Hepatocyte (in vitro differentiated cells): ENCODE measurements around the gene LRRFIP1. TPM values are rescaled to one million over a fixed set of nuclear protein-coding genes. Genes with fewer than 3 reads are reported as not detected.

Source experiments
- DNase-seq: peaks from one replicate; pipeline ENCODE4 v3.0.0-alpha.2; 2016; ENCODE audit warnings: low spot score
- H2AFZ ChIP-seq: fragments of 200-600 bp; sonication (generic); 2 replicates; pipeline ENCODE4 v1.6.0; 2016; ENCODE audit warnings: antibody characterized with exemption, mild to moderate bottlenecking
- H3K27ac ChIP-seq: fragments of 200-600 bp; sonication (generic); 2 replicates; pipeline ENCODE4 v1.5.1; 2016; ENCODE audit warnings: mild to moderate bottlenecking
- H3K27me3 ChIP-seq: fragments of 200-600 bp; sonication (generic); 2 replicates; pipeline ENCODE4 v1.6.1; 2016
- H3K36me3 ChIP-seq: fragments of 200-600 bp; sonication (generic); replicated peaks from 2 replicates; pipeline ENCODE4 v1.5.1; 2016; ENCODE audit warnings: low read depth; ENCODE audit not compliant: insufficient read depth
- H3K4me1 ChIP-seq: fragments of 200-600 bp; sonication (generic); 2 replicates; pipeline ENCODE4 v1.5.1; 2016; ENCODE audit warnings: mild to moderate bottlenecking, moderate library complexity; ENCODE audit not compliant: insufficient read depth
- H3K4me2 ChIP-seq: fragments of 200-600 bp; sonication (generic); 2 replicates; pipeline ENCODE4 v1.6.0; 2016
- H3K4me3 ChIP-seq: fragments of 200-600 bp; sonication (generic); 2 replicates; pipeline ENCODE4 v1.5.1; 2016; ENCODE audit warnings: mild to moderate bottlenecking
- H3K79me2 ChIP-seq: fragments of 200-600 bp; sonication (generic); 2 replicates; pipeline ENCODE4 v1.6.0; 2017; ENCODE audit warnings: mild to moderate bottlenecking
- H3K9me2 ChIP-seq: fragments of 200-600 bp; sonication (generic); replicated peaks from 2 replicates; pipeline ENCODE4 v1.6.0; 2017; ENCODE audit warnings: mild to moderate bottlenecking; ENCODE audit not compliant: insufficient read depth
- H3K9me3 ChIP-seq: fragments of 200-600 bp; sonication (generic); 2 replicates; pipeline ENCODE4 v1.5.1; 2016; ENCODE audit warnings: low read depth, mild to moderate bottlenecking
- H4K20me1 ChIP-seq: fragments of 200-600 bp; sonication (generic); 2 replicates; pipeline ENCODE4 v1.6.0; 2016; ENCODE audit warnings: mild to moderate bottlenecking; ENCODE audit not compliant: insufficient read depth, poor library complexity, severe bottlenecking
- EZH2 ChIP-seq: fragments of 200-600 bp; sonication (generic); IDR thresholded peaks from 2 replicates; pipeline ENCODE4 v1.6.1; 2016; ENCODE audit warnings: antibody characterized with exemption, mild to moderate bottlenecking, borderline replicate concordance
- EZH2phosphoT487 ChIP-seq: fragments of 200-600 bp; sonication (generic); IDR thresholded peaks from one replicate; pipeline ENCODE4 v1.6.1; 2018; ENCODE audit warnings: antibody characterized with exemption, mild to moderate bottlenecking, low read depth, moderate library complexity; ENCODE audit not compliant: unreplicated experiment, severe bottlenecking
- WGBS: methylation state at CpG from one replicate; pipeline ENCODE4 v1.1.6; 2016; ENCODE audit warnings: low lambda C conversion rate; ENCODE audit errors: missing lambda C conversion rate; 5-methylcytosine and 5-hydroxymethylcytosine counted together
- polyA plus RNA-seq: library from polyadenylated mRNA; unstranded; fragments of >200 nt; fragmentation: Nextera tagmentation; extraction: Ambion mirVana; gene quantifications from 2 replicates; pipeline ENCODE4 v1.2.1, GENCODE V29; 2016
- total RNA-seq: library from RNA; depleted of rRNA; stranded (reverse); fragments of >200 nt; gene quantifications from 2 replicates; pipeline ENCODE4 v1.2.3, GENCODE V29; 2014
- TF ChIP-seq, protein P1 (sequence below): fragments of 200-600 bp; sonication (generic); IDR thresholded peaks from 2 replicates; pipeline ENCODE4 v1.5.1; 2016; ENCODE audit warnings: antibody characterized with exemption, mild to moderate bottlenecking; ENCODE audit not compliant: poor library complexity

Gene LRRFIP1
- total and polyA plus RNA-seq, 2 experiments from 2014 or later, result 42.7 to 64.1 TPM

DNA sequence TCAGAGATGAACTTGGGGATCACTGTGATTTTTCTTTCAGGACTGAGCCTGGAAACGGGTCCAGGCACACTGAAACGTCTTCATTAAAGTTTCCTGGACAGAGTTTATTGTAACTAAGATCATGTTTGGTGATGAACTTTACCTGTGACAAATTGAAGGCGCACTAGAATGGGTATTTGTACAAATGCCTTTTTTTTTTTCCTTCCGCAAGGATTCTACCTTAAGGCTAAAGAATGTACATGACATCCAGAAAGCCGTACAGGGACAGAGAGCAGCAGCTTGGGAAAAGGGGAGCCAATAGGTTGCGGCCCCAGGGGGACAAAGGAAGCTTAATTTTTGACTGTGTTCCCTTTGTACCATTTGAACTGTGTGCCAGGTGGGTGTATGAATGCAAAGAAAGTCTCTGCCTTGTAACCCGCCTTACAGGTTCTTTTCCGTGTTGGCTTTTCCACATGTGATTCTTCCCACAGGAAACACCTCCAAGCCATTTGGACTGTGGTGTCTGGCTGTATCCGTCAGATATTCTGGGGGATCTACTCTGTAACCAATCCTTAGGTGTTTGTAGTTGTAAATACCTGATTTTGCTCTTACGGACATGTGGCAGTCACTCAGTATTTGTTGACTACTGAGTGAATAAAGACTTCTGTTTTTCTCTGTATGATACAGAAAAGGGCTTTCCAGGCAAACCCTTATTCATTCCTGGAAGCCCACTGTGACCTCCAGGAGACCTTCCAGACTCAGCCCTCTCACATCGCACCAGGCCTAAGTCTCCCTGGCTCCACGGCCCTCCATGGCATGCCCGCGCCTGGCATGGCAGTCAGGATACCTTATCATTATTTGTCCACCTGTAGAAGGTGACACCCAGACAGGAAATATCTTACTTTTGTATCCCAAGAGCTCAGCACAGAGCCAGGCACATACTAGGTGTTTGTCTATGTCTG lies 1.1 kb downstream of the LRRFIP1 start:
- Histone ChIP-seq H3K4me3 (peak overlapping the region; percentile 82), H3K27me3 (no peaks in the 10 kb centered on the region), H3K4me1 (peaks cover 11% of the 10 kb centered on the region), H3K79me2 (peaks cover 43% of the 10 kb centered on the region), H3K27ac (no peak overlapping the region), H2AFZ (peak overlapping the region; percentile 83), H3K9me2 (no peaks in the 10 kb centered on the region), H4K20me1 (peaks cover 6% of the 10 kb centered on the region), H3K9me3 (no peaks in the 10 kb centered on the region), H3K4me2 (peak overlapping the region; percentile 90), H3K36me3 (no peaks in the 10 kb centered on the region)
- 62% methylated on average over 14 of the region's 14 CpGs for WGBS
- TF ChIP-seq, protein P1, sequence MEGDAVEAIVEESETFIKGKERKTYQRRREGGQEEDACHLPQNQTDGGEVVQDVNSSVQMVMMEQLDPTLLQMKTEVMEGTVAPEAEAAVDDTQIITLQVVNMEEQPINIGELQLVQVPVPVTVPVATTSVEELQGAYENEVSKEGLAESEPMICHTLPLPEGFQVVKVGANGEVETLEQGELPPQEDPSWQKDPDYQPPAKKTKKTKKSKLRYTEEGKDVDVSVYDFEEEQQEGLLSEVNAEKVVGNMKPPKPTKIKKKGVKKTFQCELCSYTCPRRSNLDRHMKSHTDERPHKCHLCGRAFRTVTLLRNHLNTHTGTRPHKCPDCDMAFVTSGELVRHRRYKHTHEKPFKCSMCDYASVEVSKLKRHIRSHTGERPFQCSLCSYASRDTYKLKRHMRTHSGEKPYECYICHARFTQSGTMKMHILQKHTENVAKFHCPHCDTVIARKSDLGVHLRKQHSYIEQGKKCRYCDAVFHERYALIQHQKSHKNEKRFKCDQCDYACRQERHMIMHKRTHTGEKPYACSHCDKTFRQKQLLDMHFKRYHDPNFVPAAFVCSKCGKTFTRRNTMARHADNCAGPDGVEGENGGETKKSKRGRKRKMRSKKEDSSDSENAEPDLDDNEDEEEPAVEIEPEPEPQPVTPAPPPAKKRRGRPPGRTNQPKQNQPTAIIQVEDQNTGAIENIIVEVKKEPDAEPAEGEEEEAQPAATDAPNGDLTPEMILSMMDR, result no peak
- TF ChIP-seq EZH2phosphoT487 (no peak), EZH2 (no peak)
- no peak for DNase-seq

DNA sequence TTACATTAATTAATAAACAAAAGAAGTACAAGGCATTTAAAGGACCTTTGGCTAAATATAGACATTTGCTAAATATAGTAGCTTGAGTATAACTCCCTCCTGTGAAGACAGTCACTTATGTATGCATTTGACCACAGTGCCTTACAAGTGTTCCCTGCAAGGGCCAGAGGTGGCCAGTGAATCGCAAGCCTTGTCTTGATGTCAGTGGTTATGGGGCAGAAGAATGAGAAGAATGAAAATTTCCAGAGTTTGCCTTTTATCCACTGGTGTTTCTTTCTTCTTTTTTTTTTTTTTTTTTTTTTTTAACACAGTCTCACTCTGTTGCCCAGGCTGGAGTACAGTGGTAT lies 1.8 kb downstream of the LRRFIP1 start:
- Histone ChIP-seq H3K9me2 (no peaks in the 10 kb centered on the region), H3K4me1 (peaks cover 11% of the 10 kb centered on the region), H3K9me3 (no peaks in the 10 kb centered on the region), H3K36me3 (no peaks in the 10 kb centered on the region), H3K27ac (no peak overlapping the region), H2AFZ (no peak overlapping the region), H3K79me2 (peaks cover 49% of the 10 kb centered on the region), H3K4me2 (peak overlapping the region; percentile 90), H3K27me3 (no peaks in the 10 kb centered on the region), H3K4me3 (no peak overlapping the region), H4K20me1 (peaks cover 6% of the 10 kb centered on the region)
- WGBS, result 94% methylated on average over 1 of the region's 1 CpG
- TF ChIP-seq EZH2phosphoT487 (no peak), EZH2 (no peak)
- TF ChIP-seq, protein P1, result no peak
- DNase-seq, result no peak

DNA sequence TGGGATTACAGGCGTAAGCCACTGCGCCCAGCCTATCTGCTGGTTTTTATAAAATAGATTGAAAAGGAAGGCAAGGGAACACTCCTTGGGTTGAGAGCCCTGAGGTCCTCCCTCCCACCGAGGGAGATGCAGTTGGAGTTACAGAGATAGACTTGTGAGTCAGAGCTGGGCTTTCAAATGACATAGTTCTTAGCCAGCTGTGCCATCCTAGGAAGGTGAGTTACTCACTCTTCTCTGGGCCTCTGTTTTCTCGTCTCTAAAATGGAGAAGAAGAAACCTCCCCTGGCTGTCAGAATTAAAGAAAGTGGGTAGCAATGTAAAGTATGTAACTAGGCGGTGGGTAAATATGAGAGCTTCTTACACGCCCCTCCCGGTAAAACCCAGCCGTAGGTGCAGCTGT lies 2.4 kb downstream of the LRRFIP1 start:
- peaks cover 11% of the 10 kb centered on the region for H3K4me1 ChIP-seq
- H3K4me3 ChIP-seq, result no peak overlapping the region
- no peak for DNase-seq
- no peaks in the 10 kb centered on the region for H3K36me3 ChIP-seq
- 64% methylated on average over 8 of the region's 8 CpGs for WGBS
- H3K9me3 ChIP-seq, result no peaks in the 10 kb centered on the region
- no peak overlapping the region for H2AFZ ChIP-seq
- no peak overlapping the region for H3K4me2 ChIP-seq
- no peaks in the 10 kb centered on the region for H3K9me2 ChIP-seq
- H4K20me1 ChIP-seq, result peaks cover 6% of the 10 kb centered on the region
- no peak for TF ChIP-seq EZH2
- TF ChIP-seq, protein P1, result no peak
- no peak for TF ChIP-seq EZH2phosphoT487
- H3K79me2 ChIP-seq, result peaks cover 53% of the 10 kb centered on the region
- H3K27me3 ChIP-seq, result no peaks in the 10 kb centered on the region
- H3K27ac ChIP-seq, result no peak overlapping the region
